GM21447 (cell line): ENCODE data around the gene FETUB.
"Not testable (repeated sequence)": the region's sequence is repeated elsewhere in the genome, so short reads cannot be mapped to it uniquely, and the experiment has no call there.

Experiments
- ATAC-seq: cut with Tn5 transposase; IDR thresholded peaks from one replicate; pipeline ENCODE4 v1.9.1; 2021; ENCODE audit not compliant: unreplicated experiment

Gene FETUB

GRCh38 chr3:186669378-186670084 is 29.3 kb downstream of the FETUB start:
- no peak for ATAC-seq

- no peak for ATAC-seq
These were observed 30.0 kb downstream of the FETUB start for GRCh38 chr3:186670155-186670554.

GRCh38 chr3:186671051-186671450 is 30.9 kb downstream of the FETUB start:
- no peak for ATAC-seq

GRCh38 chr3:186678604-186679003 is 38.4 kb downstream of the FETUB start:
- no peak for ATAC-seq

- no peak for ATAC-seq
These were observed 39.0 kb downstream of the FETUB start for GRCh38 chr3:186679151-186679550.

GRCh38 chr3:186680869-186681268 is 40.7 kb downstream of the FETUB start:
- no peak for ATAC-seq

GRCh38 chr3:186682812-186683211 is 42.6 kb downstream of the FETUB start:
- no peak for ATAC-seq

GRCh38 chr3:186683979-186684378 is 43.8 kb downstream of the FETUB start:
- no peak for ATAC-seq

GRCh38 chr3:186686475-186686874 is 46.3 kb downstream of the FETUB start:
- not testable (repeated sequence) for ATAC-seq

- ATAC-seq, result no peak
These were observed 47.0 kb downstream of the FETUB start for GRCh38 chr3:186687120-186687651.

- not testable (repeated sequence) for ATAC-seq
These were observed 50.1 kb downstream of the FETUB start for GRCh38 chr3:186690304-186690703.

GRCh38 chr3:186691676-186692075 is 51.5 kb downstream of the FETUB start:
- no peak for ATAC-seq

- no peak for ATAC-seq
These were observed 53.6 kb downstream of the FETUB start for GRCh38 chr3:186693843-186694242.

- no peak for ATAC-seq
These were observed 54.3 kb downstream of the FETUB start for GRCh38 chr3:186694288-186695032.

GRCh38 chr3:186696522-186696921 is 56.3 kb downstream of the FETUB start:
- ATAC-seq, result no peak

- no peak for ATAC-seq
These were observed 57.3 kb downstream of the FETUB start for GRCh38 chr3:186697510-186697909.

- ATAC-seq, result no peak
These were observed 60.1 kb downstream of the FETUB start for GRCh38 chr3:186700267-186700666.

- ATAC-seq, result not testable (repeated sequence)
These were observed 62.3 kb downstream of the FETUB start for GRCh38 chr3:186702451-186702850.
